IPS-15b (cell line): ENCODE data around the gene BABAM2.
"Not testable (repeated sequence)": the region's sequence is repeated elsewhere in the genome, so short reads cannot be mapped to it uniquely, and the experiment has no call there.

Source experiments
- H3K27me3 ChIP-seq: one replicate; pipeline ENCODE4 v1.6.1; 2013; ENCODE audit warnings: low read length; ENCODE audit not compliant: control insufficient read depth, insufficient read depth
- H3K36me3 ChIP-seq: one replicate; pipeline ENCODE4 v1.6.1; 2013; ENCODE audit warnings: low read length; ENCODE audit not compliant: control insufficient read depth, insufficient read depth
- H3K4me1 ChIP-seq: one replicate; pipeline ENCODE4 v1.6.1; 2013; ENCODE audit warnings: mild to moderate bottlenecking, low read length; ENCODE audit not compliant: control insufficient read depth, insufficient read depth
- H3K4me3 ChIP-seq: one replicate; pipeline ENCODE4 v1.5.1; 2013; ENCODE audit warnings: low read depth, low read length
- H3K9ac ChIP-seq: one replicate; pipeline ENCODE4 v1.6.1; 2013; ENCODE audit warnings: low read depth, mild to moderate bottlenecking, low read length
- H3K9me3 ChIP-seq: one replicate; pipeline ENCODE4 v1.6.1; 2013; ENCODE audit warnings: mild to moderate bottlenecking, low read length; ENCODE audit not compliant: control insufficient read depth, insufficient read depth

The BABAM2 gene

GRCh38 chr2:27968957-27969356, 78.4 kb downstream of the BABAM2 start:
- not testable (repeated sequence) for H3K4me1 ChIP-seq, H3K9ac ChIP-seq, H3K4me3 ChIP-seq, H3K9me3 ChIP-seq, H3K36me3 ChIP-seq, H3K27me3 ChIP-seq

- H3K9ac ChIP-seq = no peak overlapping the region
- no peak overlapping the region for H3K4me3 ChIP-seq
- peaks cover 5% of the 10 kb centered on the region for H3K4me1 ChIP-seq
- H3K36me3 ChIP-seq = no peaks in the 10 kb centered on the region
- H3K9me3 ChIP-seq = no peaks in the 10 kb centered on the region
- no peaks in the 10 kb centered on the region for H3K27me3 ChIP-seq
Observed at GRCh38 chr2:27972311-27972710, 81.8 kb downstream of the BABAM2 start.

- Histone ChIP-seq H3K9ac (no peak overlapping the region), H3K9me3 (no peaks in the 10 kb centered on the region), H3K27me3 (no peaks in the 10 kb centered on the region), H3K4me1 (peaks cover 5% of the 10 kb centered on the region), H3K36me3 (no peaks in the 10 kb centered on the region), H3K4me3 (no peak overlapping the region)
Observed at GRCh38 chr2:27973592-27973991, 83.1 kb downstream of the BABAM2 start.

GRCh38 chr2:27976308-27976707, 85.8 kb downstream of the BABAM2 start:
- Histone ChIP-seq H3K9ac (no peak overlapping the region), H3K27me3 (no peaks in the 10 kb centered on the region), H3K9me3 (no peaks in the 10 kb centered on the region), H3K36me3 (no peaks in the 10 kb centered on the region), H3K4me3 (no peak overlapping the region), H3K4me1 (peaks cover 5% of the 10 kb centered on the region)

- H3K9ac ChIP-seq = no peak overlapping the region
- H3K9me3 ChIP-seq = no peaks in the 10 kb centered on the region
- peaks cover 5% of the 10 kb centered on the region for H3K4me1 ChIP-seq
Observed at GRCh38 chr2:27977731-27978312, 87.3 kb downstream of the BABAM2 start.

GRCh38 chr2:27978761-27979160, 88.2 kb downstream of the BABAM2 start:
- H3K4me1 ChIP-seq, H3K36me3 ChIP-seq, H3K9ac ChIP-seq, H3K27me3 ChIP-seq, H3K9me3 ChIP-seq, H3K4me3 ChIP-seq: not testable (repeated sequence)

More at GRCh38 chr2:27977731-27978312, 87.3 kb downstream of the BABAM2 start:
- Histone ChIP-seq H3K27me3 (no peaks in the 10 kb centered on the region), H3K4me3 (no peak overlapping the region), H3K36me3 (no peaks in the 10 kb centered on the region)

- no peaks in the 10 kb centered on the region for H3K36me3 ChIP-seq
- no peak overlapping the region for H3K4me3 ChIP-seq
- no peaks in the 10 kb centered on the region for H3K27me3 ChIP-seq
- no peaks in the 10 kb centered on the region for H3K9me3 ChIP-seq
- H3K4me1 ChIP-seq = peaks cover 5% of the 10 kb centered on the region
- no peak overlapping the region for H3K9ac ChIP-seq
Observed at GRCh38 chr2:27980242-27980641, 89.7 kb downstream of the BABAM2 start.

- Histone ChIP-seq H3K36me3 (no peaks in the 10 kb centered on the region), H3K9me3 (no peaks in the 10 kb centered on the region), H3K27me3 (no peaks in the 10 kb centered on the region), H3K4me3 (no peak overlapping the region), H3K4me1 (no peaks in the 10 kb centered on the region), H3K9ac (no peak overlapping the region)
Observed at GRCh38 chr2:27984153-27984552, 93.6 kb downstream of the BABAM2 start.

- H3K9ac ChIP-seq = no peak overlapping the region
Observed at GRCh38 chr2:27988306-27988705, 97.8 kb downstream of the BABAM2 start.

GRCh38 chr2:27988718-27989117, 98.2 kb downstream of the BABAM2 start:
- H3K27me3 ChIP-seq = no peaks in the 10 kb centered on the region
- H3K9me3 ChIP-seq = no peaks in the 10 kb centered on the region
- H3K9ac ChIP-seq = no peak overlapping the region
- no peaks in the 10 kb centered on the region for H3K36me3 ChIP-seq
- H3K4me1 ChIP-seq = no peaks in the 10 kb centered on the region
- H3K4me3 ChIP-seq = no peak overlapping the region

More at GRCh38 chr2:27988306-27988705, 97.8 kb downstream of the BABAM2 start:
- Histone ChIP-seq H3K4me3 (no peak overlapping the region), H3K9me3 (no peaks in the 10 kb centered on the region), H3K4me1 (no peaks in the 10 kb centered on the region), H3K36me3 (no peaks in the 10 kb centered on the region), H3K27me3 (no peaks in the 10 kb centered on the region)

- Histone ChIP-seq H3K27me3 (no peaks in the 10 kb centered on the region), H3K4me1 (no peaks in the 10 kb centered on the region), H3K4me3 (no peak overlapping the region), H3K9ac (no peak overlapping the region), H3K9me3 (no peaks in the 10 kb centered on the region), H3K36me3 (no peaks in the 10 kb centered on the region)
Observed at GRCh38 chr2:27989149-27989548, 98.6 kb downstream of the BABAM2 start.

- Histone ChIP-seq H3K9ac (no peak overlapping the region), H3K4me3 (no peak overlapping the region)
Observed at GRCh38 chr2:27990030-27990590, 99.6 kb downstream of the BABAM2 start.

More at GRCh38 chr2:27990030-27990590, 99.6 kb downstream of the BABAM2 start:
- H3K9me3 ChIP-seq = no peaks in the 10 kb centered on the region
- H3K4me1 ChIP-seq = no peaks in the 10 kb centered on the region
- H3K27me3 ChIP-seq = no peaks in the 10 kb centered on the region
- no peaks in the 10 kb centered on the region for H3K36me3 ChIP-seq
